Measurements from ENCODE around the gene SNX4.
A peak's percentile ranks its signal among the peaks of the same experiment; 100 is the strongest.
"Not testable (repeated sequence)": the region's sequence is repeated elsewhere in the genome, so short reads cannot be mapped to it uniquely, and the experiment has no call there.

The SNX4 gene

GRCh38 chr3:125462722-125463299 lies 57.2 kb downstream of the SNX4 start:
- DNase-seq (ENCODE audit: low spot score): no peak

GRCh38 chr3:125461896-125462295 lies 58.1 kb downstream of the SNX4 start:
- no peak for DNase-seq (ENCODE audit: low spot score)

- DNase-seq (ENCODE audit: low spot score): no peak
These were observed 59.8 kb downstream of the SNX4 start for GRCh38 chr3:125460233-125460632.

DNA sequence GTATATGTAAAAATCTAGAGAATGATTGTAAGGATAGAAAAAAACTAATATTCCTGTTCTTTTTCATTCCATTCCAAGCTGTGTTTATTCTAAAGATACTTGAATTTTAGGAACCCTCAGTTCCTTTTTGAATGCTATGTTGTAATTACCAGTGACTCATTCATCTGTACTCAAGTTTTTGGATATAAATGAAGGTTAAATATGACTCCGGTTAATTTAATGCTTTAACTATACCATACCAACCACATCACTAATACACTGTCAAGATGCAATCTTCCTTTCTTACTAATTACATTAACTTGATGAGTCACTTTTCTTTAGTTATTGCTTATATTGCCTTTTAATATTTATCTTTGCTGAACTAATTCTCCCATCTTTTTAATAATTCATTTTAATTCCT lies 76.1 kb downstream of the SNX4 start:
- no peak for DNase-seq (ENCODE audit: low spot score)

- no peak for DNase-seq (ENCODE audit: low spot score)
These were observed 77.5 kb downstream of the SNX4 start for GRCh38 chr3:125442506-125442905.

DNA sequence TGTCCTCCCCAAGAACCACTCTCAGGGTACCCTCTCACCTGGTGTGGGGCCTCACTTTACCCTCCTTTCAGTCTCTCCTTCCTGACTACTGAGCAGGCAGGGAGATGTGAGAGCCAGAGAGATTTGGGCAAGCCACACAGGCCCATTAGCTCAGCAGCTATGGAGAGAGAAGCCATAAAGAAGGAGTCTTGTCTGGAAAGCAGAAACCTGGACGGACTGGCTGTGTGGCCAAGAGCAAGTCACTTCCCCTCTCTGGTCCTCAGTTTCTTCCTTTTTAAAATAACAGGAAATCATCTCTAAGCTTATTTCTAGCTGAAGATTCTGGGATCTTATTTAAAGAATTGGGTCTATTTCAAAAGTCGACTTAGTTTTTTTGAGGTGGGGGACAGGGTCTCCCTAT lies 79.0 kb downstream of the SNX4 start:
- no peak for DNase-seq (ENCODE audit: low spot score)

GRCh38 chr3:125440559-125440955 lies 79.4 kb downstream of the SNX4 start:
- no peak for DNase-seq (ENCODE audit: low spot score)

DNA sequence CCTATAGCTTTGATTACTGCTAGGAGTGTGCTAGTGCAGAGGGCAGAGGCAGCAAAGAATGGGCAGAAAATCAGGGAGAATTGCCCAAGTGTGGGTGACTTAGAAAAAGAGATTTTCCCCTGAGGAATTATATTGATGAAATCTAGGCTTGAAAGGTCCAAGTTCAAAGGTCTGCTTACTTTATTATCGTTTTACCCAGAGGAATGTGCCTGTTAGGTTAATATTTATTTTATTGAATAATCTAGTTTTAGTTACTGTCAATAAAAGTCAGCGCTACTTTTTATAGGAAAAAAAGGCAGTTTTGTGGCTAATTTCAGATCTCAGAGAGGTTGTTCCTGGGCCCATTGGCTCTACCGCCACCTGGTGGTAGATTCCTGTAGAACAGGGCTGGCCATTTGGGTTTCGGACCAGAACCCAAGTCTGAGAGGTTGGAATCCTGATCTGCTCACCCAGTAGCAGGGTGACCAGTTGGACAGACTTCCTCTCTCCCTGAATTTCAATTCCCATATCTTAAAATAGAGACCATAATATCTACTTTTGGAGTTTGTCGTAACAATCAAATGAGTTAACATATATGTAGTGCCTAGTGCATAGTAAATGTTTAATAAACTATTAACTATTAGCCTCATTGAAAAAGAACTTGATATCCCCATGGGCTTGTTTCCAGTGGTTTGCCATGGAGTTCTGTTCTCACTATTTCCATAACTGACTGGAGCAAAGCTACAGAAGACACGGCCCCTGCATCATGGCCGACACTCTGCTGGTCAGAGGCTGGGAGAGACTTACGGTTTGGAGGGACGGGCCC lies 82.2 kb downstream of the SNX4 start:
- DNase-seq (ENCODE audit: low spot score): peak; percentile 68

GRCh38 chr3:125436921-125437320 lies 83.1 kb downstream of the SNX4 start:
- no peak for DNase-seq (ENCODE audit: low spot score)

DNA sequence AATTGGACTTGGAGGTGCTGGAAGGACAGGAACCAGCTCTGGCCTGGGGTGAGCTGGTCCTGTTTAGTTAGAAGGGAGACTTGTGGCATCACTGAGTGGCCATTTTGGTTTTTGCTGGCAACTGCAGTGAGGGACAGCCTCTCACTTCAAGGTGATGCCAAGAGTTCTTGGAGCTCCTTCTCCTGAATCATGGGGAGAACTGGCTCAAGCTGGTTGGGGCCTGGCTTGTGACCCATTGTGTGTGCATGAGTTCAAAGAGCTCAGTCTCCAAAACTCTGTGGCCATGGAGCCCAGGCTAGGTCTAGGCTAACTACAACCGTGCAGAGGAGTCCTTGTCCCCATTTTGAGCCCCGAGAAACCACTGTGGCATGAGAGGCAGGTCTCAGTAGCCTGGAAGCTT lies 84.8 kb downstream of the SNX4 start:
- no peak for DNase-seq (ENCODE audit: low spot score)

DNA sequence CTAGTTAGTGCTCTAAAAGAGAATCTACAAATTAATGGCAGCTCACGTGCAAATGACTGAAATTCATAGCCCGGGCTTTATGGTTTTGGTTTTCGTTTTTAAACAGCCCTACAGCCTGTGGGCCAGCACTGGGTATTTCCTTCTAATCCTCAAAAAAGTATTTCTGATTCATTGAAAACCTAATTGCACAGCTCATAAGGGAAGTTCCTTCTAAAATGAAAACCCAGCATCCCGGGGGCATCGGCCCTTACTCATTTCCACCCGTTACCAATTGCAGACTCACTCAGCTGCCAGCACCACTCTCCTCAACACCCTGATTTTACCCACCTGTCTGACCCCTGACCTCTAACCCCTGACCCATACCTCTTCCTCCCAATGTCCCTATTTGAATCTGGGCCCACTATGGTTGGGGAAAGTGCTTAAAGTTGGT lies 85.4 kb downstream of the SNX4 start:
- DNase-seq (ENCODE audit: low spot score): no peak

- DNase-seq (ENCODE audit: low spot score): no peak
These were observed 86.4 kb downstream of the SNX4 start for GRCh38 chr3:125433611-125434041.

DNA sequence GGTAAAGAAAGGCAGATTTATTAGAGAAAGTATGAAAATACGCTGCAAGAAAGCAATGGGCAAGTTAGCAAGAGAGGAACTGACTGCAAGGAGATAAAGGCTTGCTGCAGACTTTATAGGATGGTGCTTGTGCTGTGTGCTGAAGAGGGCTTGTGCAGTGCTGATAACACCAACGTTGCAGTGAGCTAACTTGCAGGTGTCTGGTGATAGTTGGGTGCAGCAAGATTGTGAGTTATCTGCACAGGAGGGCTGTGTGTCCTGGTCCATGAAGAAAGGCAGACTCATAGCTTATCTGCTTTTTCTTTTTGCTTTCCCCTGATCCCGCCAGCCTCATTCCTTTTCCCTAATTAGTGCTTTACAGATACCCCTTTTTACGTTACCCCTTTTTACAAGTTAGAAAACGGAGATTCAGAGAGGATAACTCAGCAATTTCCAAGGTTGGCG lies 86.9 kb downstream of the SNX4 start:
- DNase-seq (ENCODE audit: low spot score): no peak

DNA sequence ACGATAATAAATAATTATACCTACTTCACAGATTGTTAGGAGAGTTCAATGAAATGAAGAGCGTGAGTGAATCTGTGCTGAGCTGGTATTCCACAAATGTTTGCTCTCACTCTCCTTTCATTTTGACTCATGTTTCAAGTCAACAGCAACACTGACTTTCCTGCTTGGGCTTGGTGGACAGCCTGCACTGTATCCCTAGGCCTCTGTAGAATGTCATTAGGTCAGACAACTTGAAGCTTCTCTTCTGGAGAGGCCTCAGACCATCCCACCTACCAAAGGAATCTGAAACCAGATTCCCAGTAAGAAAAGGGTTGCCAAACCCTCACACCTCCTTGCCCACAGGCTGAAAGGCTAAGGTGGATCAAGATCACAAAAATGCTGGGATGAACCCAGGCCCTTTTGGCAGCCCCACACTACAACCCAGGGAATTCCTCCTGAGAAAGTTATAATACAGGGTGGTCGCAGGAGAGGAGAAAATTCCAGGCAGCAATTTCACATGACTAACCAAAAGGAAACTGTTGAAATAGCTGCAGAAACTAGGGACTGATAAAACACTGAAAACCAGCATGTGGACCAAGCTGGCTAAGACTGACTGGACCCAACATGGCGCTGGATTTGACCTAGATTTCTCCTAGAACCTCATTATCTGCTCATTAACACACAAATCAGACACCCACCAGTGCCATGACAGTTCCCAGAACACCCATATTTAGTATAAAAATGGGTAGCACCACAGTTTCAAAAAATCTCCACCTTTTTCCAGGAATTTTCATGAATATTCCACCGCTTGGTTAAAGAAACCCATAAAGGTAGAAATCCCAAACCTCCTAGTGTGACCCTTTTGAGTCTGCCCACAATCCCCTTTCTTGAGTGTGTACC lies 87.9 kb downstream of the SNX4 start:
- no peak for DNase-seq (ENCODE audit: low spot score)

DNA sequence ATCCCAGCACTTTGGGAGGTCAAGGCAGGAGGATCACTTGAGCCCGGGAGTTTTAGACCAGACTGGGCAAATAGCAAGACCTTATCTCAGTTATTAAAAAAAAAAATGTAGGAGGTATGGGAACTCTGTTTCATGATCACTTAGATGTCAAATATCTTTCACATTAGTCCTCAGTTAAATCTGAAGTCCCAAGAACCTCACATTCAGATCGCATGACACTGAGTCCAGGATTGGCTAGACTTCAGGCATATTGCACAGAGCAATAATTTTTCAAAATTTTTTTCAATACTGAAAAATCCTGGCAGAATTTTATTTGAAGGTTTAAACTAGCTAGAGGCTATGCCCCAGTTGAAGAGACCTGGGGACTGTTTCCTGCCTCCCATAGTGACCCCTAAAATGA lies 88.6 kb downstream of the SNX4 start:
- no peak for DNase-seq (ENCODE audit: low spot score)

DNA sequence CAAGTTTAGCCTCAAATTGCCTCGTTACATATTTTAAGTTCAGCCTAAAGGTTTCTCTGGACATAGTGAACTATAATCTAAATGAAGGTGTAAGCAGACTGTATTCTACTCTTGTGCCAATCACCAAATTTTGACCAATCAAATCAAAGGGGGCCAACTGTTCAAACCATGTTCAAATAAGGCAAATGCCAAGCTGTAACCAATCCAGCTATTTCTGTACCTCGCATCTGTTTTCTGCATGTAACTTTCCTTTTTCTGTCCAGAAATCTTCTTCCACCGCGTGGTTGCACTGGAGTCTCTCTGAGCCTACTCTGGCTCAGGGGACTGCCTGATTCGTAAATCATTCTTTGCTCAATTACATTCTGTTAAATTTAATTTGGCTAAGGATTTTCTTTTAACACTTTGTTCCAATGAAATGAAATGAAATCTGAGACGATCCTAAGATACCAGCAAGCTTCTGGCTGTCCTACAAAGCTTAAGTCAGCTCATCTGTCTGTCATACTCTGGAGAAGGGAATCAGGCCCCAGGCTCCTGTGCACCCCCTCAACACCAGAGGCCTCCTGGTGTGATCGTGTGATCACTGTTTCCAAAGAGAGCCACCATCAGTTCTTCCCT lies 91.7 kb downstream of the SNX4 start:
- DNase-seq (ENCODE audit: low spot score): no peak

GRCh38 chr3:125418306-125418705 lies 101.7 kb downstream of the SNX4 start:
- DNase-seq (ENCODE audit: low spot score): no peak

- no peak for DNase-seq (ENCODE audit: low spot score)
These were observed 103.8 kb downstream of the SNX4 start for GRCh38 chr3:125416235-125416634.

DNA sequence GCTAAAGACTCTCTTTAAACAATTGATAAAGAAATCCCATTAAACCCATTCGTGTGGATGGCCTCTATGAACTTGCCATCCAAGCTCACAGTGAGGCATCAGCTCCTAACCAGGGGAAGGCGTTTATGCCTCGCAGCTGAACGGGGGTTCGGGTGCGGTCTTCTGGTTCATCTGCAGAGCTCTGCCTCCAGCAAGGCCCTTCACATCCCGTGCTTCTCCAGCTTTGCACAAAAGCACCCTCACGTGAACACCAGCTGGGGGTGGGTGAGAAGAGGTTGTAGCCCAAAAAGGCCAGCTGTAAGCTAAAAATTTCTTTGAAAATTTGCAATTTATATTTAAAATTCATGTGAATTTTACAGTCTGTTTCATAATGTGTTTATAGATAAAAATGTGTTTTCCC lies 105.3 kb downstream of the SNX4 start:
- DNase-seq (ENCODE audit: low spot score): no peak

- no peak for DNase-seq (ENCODE audit: low spot score)
These were observed 109.1 kb downstream of the SNX4 start for GRCh38 chr3:125410922-125411321.

- DNase-seq (ENCODE audit: low spot score): no peak
These were observed 113.9 kb downstream of the SNX4 start for GRCh38 chr3:125406070-125406469.

DNA sequence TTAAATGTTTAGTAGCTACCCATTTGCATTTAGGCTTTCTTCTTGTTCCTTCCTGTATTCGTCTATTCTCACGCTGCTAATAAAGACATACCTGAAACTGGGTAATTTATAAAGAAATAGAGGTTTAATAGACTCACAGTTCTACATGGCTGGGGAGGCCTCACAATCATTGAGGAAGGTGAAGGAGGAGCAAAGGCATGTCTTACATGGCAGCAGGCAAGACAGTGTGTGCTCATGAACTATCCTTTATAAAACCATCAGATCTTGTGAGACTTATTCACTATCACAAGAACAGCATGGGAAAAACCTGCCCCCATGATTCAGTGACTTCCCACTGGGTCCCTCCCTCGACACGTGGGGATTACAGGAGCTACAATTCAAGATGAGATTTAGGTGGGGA lies 114.5 kb downstream of the SNX4 start:
- not testable (repeated sequence) for DNase-seq (ENCODE audit: low spot score)
